IMR-90 (cell line): Measurements from ENCODE around the gene SF3A1. TPM values are rescaled to one million over a fixed set of nuclear protein-coding genes. Genes with fewer than 3 reads are reported as not detected.
A peak's percentile ranks its signal among the peaks of the same experiment; 100 is the strongest.

Experiments
- ATAC-seq: fragments of 200-7000 bp; cut with Tn5 transposase; 2 replicates; pipeline ENCODE4 v1.9.1; 2020; ENCODE audit warnings: low read depth, mild to moderate bottlenecking, moderate library complexity
- BruUV-seq: library from RNA; stranded (reverse); fragments of 400-500 nt; replicated peaks from 2 replicates; lab custom pipeline; 2021; lab: Mats Ljungman, UMichigan
- CTCF ChIA-PET: fragments of 300-600 bp; formaldehyde crosslinking; extraction: SDS; loops from one replicate; lab custom pipeline; 2021; ENCODE audit warnings: antibody characterized with exemption; lab: Yijun Ruan, JAX
- POLR2A ChIA-PET: fragments of 300-600 bp; sonication (Branson Sonifier 250); formaldehyde crosslinking; loops from one replicate; lab custom pipeline; 2022; ENCODE audit warnings: antibody characterized with exemption; ENCODE audit not compliant: unreplicated experiment; lab: Charles Lee
- DNase-seq: peaks from one replicate; pipeline ENCODE4 v3.0.0; 2013
- H2AFZ ChIP-seq: replicated peaks from 2 replicates; pipeline ENCODE3; 2013; ENCODE audit warnings: low read length, mild to moderate bottlenecking; ENCODE audit not compliant: poor library complexity
- H2AK5ac ChIP-seq: 2 replicates; pipeline ENCODE4 v1.6.1; 2013; ENCODE audit warnings: low read depth, low read length, inconsistent platforms
- H2AK9ac ChIP-seq: replicated peaks from 2 replicates; pipeline ENCODE3; 2013; ENCODE audit warnings: mild to moderate bottlenecking, low read depth, low read length, moderate library complexity; ENCODE audit not compliant: poor library complexity
- H2BK120ac ChIP-seq: 2 replicates; pipeline ENCODE4 v1.6.1; 2013; ENCODE audit warnings: low read depth, low read length, inconsistent platforms
- H2BK15ac ChIP-seq: 3 replicates; pipeline ENCODE4 v1.6.1; 2013; ENCODE audit warnings: low read depth, low read length, inconsistent platforms
- H2BK20ac ChIP-seq: 2 replicates; pipeline ENCODE4 v1.6.1; 2013; ENCODE audit warnings: low read depth, mild to moderate bottlenecking, inconsistent platforms, low read length, moderate library complexity
- H2BK5ac ChIP-seq: 2 replicates; pipeline ENCODE4 v1.6.1; 2013; ENCODE audit warnings: mild to moderate bottlenecking, low read depth, low read length, inconsistent platforms; ENCODE audit not compliant: poor library complexity, severe bottlenecking
- H3K14ac ChIP-seq: replicated peaks from 2 replicates; pipeline ENCODE4 v1.6.1; 2013; ENCODE audit warnings: low read depth, low read length, inconsistent platforms
- H3K18ac ChIP-seq: 2 replicates; pipeline ENCODE4 v1.6.1; 2013; ENCODE audit warnings: low read depth, low read length, control low read depth
- H3K23ac ChIP-seq: 2 replicates; pipeline ENCODE4 v1.6.1; 2013; ENCODE audit warnings: low read depth, low read length, inconsistent platforms
- H3K27ac ChIP-seq: 2 replicates; pipeline ENCODE4 v1.5.1; 2013; ENCODE audit warnings: mild to moderate bottlenecking, control low read depth, low read length; ENCODE audit not compliant: insufficient read depth
- H3K27me3 ChIP-seq: 2 replicates; pipeline ENCODE4 v1.6.1; 2013; ENCODE audit warnings: low read length; ENCODE audit not compliant: control insufficient read depth, insufficient read depth
- H3K36me3 ChIP-seq: 2 replicates; pipeline ENCODE4 v1.6.1; 2013; ENCODE audit warnings: low read length, mixed read lengths; ENCODE audit not compliant: control insufficient read depth, insufficient read depth
- H3K4ac ChIP-seq: 2 replicates; pipeline ENCODE4 v1.6.1; 2013; ENCODE audit warnings: low read depth, low read length, inconsistent platforms
- H3K4me1 ChIP-seq: 2 replicates; pipeline ENCODE4 v1.6.1; 2013; ENCODE audit warnings: low read length, mixed read lengths; ENCODE audit not compliant: control insufficient read depth, insufficient read depth
- H3K4me2 ChIP-seq: 2 replicates; pipeline ENCODE4 v1.6.1; 2013; ENCODE audit warnings: low read depth, mild to moderate bottlenecking, control low read depth, low read length, moderate library complexity
- H3K4me3 ChIP-seq: 2 replicates; pipeline ENCODE4 v1.5.1; 2013; ENCODE audit warnings: low read depth, mild to moderate bottlenecking, control low read depth, low read length, moderate library complexity; ENCODE audit not compliant: insufficient read depth
- H3K56ac ChIP-seq: 2 replicates; pipeline ENCODE4 v1.6.1; 2013; ENCODE audit warnings: low read length, inconsistent platforms; ENCODE audit not compliant: insufficient read depth; ENCODE audit errors: extremely low read depth
- H3K79me1 ChIP-seq, 2 experiments: 2 replicates each; pipeline ENCODE4 v1.6.1; 2013; ENCODE audit warnings: low read length in 2 of 2, inconsistent platforms in 1 of 2, low read depth in 1 of 2
- H3K9ac ChIP-seq: 2 replicates; pipeline ENCODE4 v1.6.1; 2013; ENCODE audit warnings: low read depth, low read length, control low read depth
- H3K9me1 ChIP-seq: 2 replicates; pipeline ENCODE4 v1.6.1; 2013; ENCODE audit warnings: low read length, inconsistent platforms; ENCODE audit not compliant: insufficient read depth
- H3K9me3 ChIP-seq: 2 replicates; pipeline ENCODE4 v1.6.1; 2013; ENCODE audit warnings: low read length; ENCODE audit not compliant: control insufficient read depth, insufficient read depth
- H4K20me1 ChIP-seq: 2 replicates; pipeline ENCODE4 v1.6.1; 2013; ENCODE audit warnings: low read length, inconsistent platforms; ENCODE audit not compliant: insufficient read depth
- H4K5ac ChIP-seq: 2 replicates; pipeline ENCODE4 v1.6.1; 2013; ENCODE audit warnings: mild to moderate bottlenecking, low read depth, low read length, control low read depth
- H4K8ac ChIP-seq, 2 experiments: 2 replicates each; pipeline ENCODE4 v1.6.1; 2013; ENCODE audit warnings: low read depth in 2 of 2, low read length in 2 of 2, control low read depth in 1 of 2, inconsistent platforms in 1 of 2
- H4K91ac ChIP-seq: 2 replicates; pipeline ENCODE4 v1.6.1; 2013; ENCODE audit warnings: low read depth, low read length, inconsistent platforms; ENCODE audit not compliant: insufficient read depth
- BHLHE40 ChIP-seq: fragments of 150-350 bp; IDR thresholded peaks from 2 replicates; pipeline ENCODE4 v1.6.1; 2016; ENCODE audit warnings: mild to moderate bottlenecking, low read depth, low read length
- FOS ChIP-seq: fragments of 150-350 bp; IDR thresholded peaks from 2 replicates; pipeline ENCODE4 v1.6.1; 2016; ENCODE audit warnings: low read depth, low read length
- MAFK ChIP-seq: IDR thresholded peaks from 2 replicates; pipeline ENCODE4 v1.6.1; 2012; ENCODE audit warnings: low read depth, low read length, improper control_type of control experiment
- MAZ ChIP-seq: IDR thresholded peaks from 2 replicates; pipeline ENCODE4 v1.6.1; 2012; ENCODE audit warnings: low read depth, mild to moderate bottlenecking, low read length, improper control_type of control experiment, moderate library complexity, borderline replicate concordance
- POLR2A ChIP-seq: IDR thresholded peaks from 2 replicates; pipeline ENCODE4 v1.6.1; 2012; ENCODE audit warnings: mild to moderate bottlenecking, low read depth, low read length
- SMC3 ChIP-seq: fragments of 150-350 bp; IDR thresholded peaks from 2 replicates; pipeline ENCODE4 v1.6.1; 2016; ENCODE audit warnings: low read depth, mild to moderate bottlenecking, antibody characterized with exemption, low read length, moderate library complexity
- WGBS, 2 experiments: methylation state at CpG; one replicate each; pipeline versions ENCODE4 v1.1.5 to v1.1.7; 2013; ENCODE audit warnings: missing lambda C conversion rate in 2 of 2; ENCODE audit not compliant: insufficient read length in 1 of 2; ENCODE audit errors: extremely low coverage in 2 of 2; 5-methylcytosine and 5-hydroxymethylcytosine counted together
- dilution Hi-C: fragments of 300-500 bp; cut with HindIII; formaldehyde crosslinking; loops from one replicate; pipeline ENCODE4 v1.14.3; 2018; ENCODE audit warnings: low sequenced_read_pairs; ENCODE audit not compliant: unreplicated experiment
- in situ Hi-C: fragments of 300-500 bp; cut with MboI; formaldehyde crosslinking; loops from 3 replicates; pipeline ENCODE4 v1.14.3; 2019; ENCODE audit warnings: low sequenced_read_pairs, inconsistent platforms, mixed read lengths
- intact Hi-C: fragments of 100-400 bp; cut with micrococcal nuclease; formaldehyde crosslinking; loops from 2 replicates; pipeline ENCODE4 v1.10.0; 2022
- polyA plus RNA-seq, 3 experiments: library from polyadenylated mRNA; depleted of rRNA; stranded (reverse); fragments of >200 nt; gene quantifications; 2 replicates each; pipeline ENCODE4 v1.2.3, GENCODE V29; 2012; ENCODE audit warnings: low replicate concordance in 1 of 3
- total RNA-seq: library from RNA; depleted of rRNA; stranded (reverse); fragments of >200 nt; gene quantifications from 2 replicates; pipeline ENCODE4 v1.2.3, GENCODE V29; 2012

The SF3A1 gene
- total and polyA plus RNA-seq, 2 of the 4 experiments (the other 2 are of a cell fraction) = 36.9 to 67.2 TPM

- Histone ChIP-seq H3K18ac (no peak overlapping the region), H3K14ac (no peak overlapping the region), H3K4me2 (no peak overlapping the region), H3K79me1 (peaks cover 62 to 68% of the 10 kb centered on the region in 2 experiments), H3K9ac (no peak overlapping the region), H3K4me3 (no peak overlapping the region), H4K5ac (no peak overlapping the region), H2AFZ (no peak overlapping the region), H4K8ac (no peak overlapping the region), H3K27me3 (no peaks in the 10 kb centered on the region), H3K4me1 (peaks cover 13% of the 10 kb centered on the region), H3K9me3 (no peaks in the 10 kb centered on the region), H3K4ac (no peak overlapping the region), H2AK9ac (no peak overlapping the region), H3K23ac (no peak overlapping the region), H2BK120ac (no peak overlapping the region), H3K9me1 (peaks cover 20% of the 10 kb centered on the region), H4K20me1 (peaks cover 45% of the 10 kb centered on the region), H2BK5ac (no peak overlapping the region), H3K56ac (no peak overlapping the region), H3K36me3 (peaks cover 56% of the 10 kb centered on the region), H3K27ac (no peak overlapping the region), H2BK20ac (no peak overlapping the region), H2AK5ac (no peak overlapping the region), H4K91ac (no peak overlapping the region), H2BK15ac (no peak overlapping the region)
- peak; percentile 59 for DNase-seq
- TF ChIP-seq FOS (no peak), MAFK (no peak), POLR2A (no peak), SMC3 (no peak), BHLHE40 (no peak), MAZ (no peak)
- ATAC-seq = peak; percentile 68
- dilution Hi-C loops (no loop called here), in situ Hi-C loops (no loop called here), intact Hi-C loops (no loop called here)
- ChIA-PET CTCF (no interaction called here), POLR2A (no interaction called here)
- no TSS peak for BruUV-seq
- no CpG with 5 or more reads among the region's 9 CpGs for WGBS, 2 experiments
Measured at GRCh38 chr22:30301995-30302809, 54.5 kb downstream of the SF3A1 start.
